HG03135 (cell line): ENCODE results near the gene SLC2A8.

Source experiments
- ATAC-seq: cut with Tn5 transposase; IDR thresholded peaks from one replicate; pipeline ENCODE4 v1.9.1; 2021; ENCODE audit warnings: mild to moderate bottlenecking, moderate library complexity; ENCODE audit not compliant: unreplicated experiment

SLC2A8 gene, protein sequence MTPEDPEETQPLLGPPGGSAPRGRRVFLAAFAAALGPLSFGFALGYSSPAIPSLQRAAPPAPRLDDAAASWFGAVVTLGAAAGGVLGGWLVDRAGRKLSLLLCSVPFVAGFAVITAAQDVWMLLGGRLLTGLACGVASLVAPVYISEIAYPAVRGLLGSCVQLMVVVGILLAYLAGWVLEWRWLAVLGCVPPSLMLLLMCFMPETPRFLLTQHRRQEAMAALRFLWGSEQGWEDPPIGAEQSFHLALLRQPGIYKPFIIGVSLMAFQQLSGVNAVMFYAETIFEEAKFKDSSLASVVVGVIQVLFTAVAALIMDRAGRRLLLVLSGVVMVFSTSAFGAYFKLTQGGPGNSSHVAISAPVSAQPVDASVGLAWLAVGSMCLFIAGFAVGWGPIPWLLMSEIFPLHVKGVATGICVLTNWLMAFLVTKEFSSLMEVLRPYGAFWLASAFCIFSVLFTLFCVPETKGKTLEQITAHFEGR

DNA sequence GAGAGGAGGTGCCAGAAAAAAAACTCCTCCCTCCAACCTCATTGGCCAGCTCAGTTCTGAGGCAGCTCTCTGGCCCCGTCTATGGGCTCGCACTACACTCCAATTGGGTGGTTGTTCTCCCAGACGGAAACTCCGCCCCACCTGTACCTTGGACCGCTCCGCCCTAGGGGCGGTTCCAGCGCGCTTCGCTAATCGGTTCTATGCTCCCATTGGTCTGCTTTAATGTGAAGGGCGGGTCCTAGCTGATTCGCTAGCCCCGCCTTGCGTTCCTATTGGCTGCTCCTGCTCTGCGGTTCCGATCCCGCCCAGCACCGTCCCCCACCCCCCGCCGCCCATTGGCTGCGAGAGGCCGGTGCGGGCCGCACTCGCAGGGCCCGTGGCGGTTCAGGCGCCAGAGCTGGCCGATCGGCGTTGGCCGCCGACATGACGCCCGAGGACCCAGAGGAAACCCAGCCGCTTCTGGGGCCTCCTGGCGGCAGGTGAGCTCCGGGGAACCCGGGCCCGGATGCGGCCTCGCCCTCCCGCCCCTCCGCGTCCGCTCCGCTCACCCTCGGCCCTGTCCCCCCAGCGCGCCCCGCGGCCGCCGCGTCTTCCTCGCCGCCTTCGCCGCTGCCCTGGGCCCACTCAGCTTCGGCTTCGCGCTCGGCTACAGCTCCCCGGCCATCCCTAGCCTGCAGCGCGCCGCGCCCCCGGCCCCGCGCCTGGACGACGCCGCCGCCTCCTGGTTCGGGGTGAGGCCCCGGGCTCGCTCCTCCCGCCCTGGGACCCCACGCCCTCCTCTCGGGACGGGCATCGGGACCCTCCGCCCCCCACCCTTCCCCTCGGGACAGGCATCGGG lies at the start of gene SLC2A8:
SLC2A8 (plus strand) TSS at position 362 of the 838 bp plus-strand sequence; CDS start at position 424, 62 bp downstream.
- ATAC-seq: peak; percentile 96

DNA sequence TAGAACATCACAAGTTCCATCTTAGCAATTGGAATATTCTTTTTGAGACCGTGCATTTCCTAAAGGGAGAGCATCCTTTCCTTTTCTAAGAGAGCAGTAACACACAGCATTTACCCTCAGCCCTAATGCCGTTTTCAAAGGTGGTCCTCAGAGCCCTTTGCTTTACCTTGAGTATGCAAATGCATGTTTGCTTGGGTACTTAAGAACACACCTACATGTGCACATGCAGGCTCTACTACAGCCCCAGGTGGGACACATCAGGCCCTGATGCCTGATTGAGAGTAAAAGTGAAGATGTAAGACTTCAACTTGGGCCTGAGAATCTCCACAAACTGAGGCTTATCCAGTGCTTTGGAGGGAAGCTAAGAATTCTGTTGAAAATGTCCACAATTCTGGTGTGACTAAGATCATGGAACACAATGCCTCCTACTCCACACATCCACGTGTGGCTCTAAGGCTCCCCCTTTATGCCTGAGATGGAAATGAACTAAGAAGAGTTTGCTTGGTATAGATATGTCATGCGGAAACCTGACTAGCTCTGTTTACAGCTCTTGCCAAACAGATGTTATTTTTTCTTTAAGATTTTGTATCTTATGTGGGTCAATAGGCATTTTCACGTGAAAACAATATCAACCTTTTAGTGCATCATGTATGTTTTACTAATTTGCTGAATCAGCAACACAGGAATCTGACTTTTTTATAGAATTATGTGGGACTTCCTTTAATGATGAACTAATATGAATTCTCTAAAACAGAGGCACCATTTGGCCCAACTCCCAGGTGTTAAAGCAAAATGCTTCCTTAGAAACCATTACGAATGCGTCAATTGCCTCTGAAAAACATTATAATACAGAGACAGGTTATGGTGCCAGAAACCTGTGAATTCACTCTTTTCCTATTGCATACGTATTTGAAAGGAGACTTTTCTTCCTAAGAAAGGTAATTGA lies 48.9 kb upstream of the SLC2A8 start:
- no peak for ATAC-seq

DNA sequence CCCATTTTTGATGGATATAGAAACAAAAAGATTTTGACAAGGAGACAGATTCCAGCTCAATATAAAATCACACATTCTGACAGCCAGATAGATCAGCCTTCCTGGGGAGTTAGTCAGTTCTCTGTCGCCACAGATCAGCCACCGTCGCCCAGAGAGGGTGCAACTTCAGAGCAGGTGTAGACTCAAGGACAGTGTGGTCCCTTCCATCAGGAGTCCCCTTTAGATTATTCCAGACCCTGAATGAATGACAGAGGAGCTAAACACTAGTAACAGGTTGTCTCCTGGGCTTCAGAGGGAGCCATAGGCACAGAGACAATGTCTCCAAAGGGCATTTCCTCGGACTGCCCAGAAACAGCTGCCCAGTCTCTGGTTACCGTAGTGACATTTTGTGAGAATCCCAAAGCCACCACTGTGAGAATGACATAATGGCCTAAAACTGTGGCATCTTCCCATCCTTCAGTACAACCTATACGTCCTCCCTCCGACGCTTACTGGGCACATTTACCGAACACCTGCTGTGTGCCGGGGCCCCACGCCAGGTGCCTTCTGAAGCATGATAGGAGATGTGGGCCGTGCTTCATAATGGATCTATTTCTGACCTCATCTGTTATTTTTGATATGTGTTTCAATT lies 47.4 kb upstream of the SLC2A8 start:
- no peak for ATAC-seq

DNA sequence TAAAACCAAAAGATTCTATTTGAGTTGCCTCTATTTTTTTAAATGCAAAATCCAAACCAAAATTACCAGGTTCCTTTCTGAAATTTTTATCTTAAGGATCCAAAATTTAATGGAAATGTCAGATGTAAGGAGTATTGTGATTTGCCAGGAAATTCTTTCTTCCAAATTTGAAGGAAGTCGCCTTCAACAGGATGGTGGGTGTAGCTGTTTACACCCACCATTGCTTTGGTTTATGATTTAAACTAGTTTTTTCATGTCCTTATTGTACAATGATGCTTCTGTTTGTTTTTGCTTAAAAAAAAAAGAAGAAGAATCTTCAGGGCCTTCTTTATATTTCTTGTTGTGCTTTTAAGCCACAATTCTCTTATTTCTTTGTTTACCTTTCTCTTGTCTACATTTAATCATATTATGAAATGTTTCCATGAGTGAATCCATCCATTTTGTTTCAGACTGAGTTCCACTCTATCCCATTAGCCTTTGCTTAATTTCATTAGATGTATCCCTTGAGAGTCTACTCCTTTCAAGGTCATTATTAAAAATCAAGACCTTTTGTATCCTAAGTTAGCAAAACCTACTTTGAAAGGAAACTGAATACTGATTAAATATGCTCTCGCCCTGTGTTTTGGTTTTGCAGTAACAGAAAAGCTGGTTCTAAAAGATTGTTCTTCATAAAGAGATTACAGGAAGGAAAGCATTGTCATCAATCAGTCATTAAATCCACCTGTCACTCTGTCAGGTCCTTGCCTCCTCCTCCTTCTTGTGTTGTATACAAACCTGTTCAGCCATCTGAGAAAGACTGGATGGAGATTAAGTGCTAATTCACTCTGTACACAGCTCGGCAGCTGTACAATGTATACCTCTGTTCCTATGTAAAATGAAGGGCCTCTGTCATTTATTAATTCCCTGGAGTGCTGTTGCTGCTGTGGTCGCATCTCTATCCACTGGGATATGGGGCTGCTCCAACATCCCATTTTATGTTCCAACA lies 45.5 kb upstream of the SLC2A8 start:
- ATAC-seq: no peak

DNA sequence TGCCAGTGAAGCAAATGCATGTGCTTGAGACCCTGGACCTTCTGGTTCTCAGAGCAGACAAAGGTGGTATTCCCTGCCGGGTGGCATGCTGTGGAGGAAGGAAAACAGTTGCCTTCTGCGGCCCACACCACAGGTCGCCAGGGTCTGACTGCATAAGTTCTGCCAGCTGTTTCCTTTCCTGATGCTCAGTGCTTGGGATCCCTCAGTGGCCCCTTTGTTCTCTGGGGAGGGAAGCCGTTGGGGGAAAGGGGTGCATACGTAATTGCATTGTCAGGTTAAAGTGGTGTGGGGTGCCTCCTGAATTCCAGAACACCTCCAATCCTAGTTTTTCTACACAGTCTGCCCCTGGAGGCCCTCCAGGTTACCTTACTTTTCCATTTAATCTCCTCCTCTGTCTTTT lies 43.1 kb upstream of the SLC2A8 start:
- ATAC-seq: no peak

DNA sequence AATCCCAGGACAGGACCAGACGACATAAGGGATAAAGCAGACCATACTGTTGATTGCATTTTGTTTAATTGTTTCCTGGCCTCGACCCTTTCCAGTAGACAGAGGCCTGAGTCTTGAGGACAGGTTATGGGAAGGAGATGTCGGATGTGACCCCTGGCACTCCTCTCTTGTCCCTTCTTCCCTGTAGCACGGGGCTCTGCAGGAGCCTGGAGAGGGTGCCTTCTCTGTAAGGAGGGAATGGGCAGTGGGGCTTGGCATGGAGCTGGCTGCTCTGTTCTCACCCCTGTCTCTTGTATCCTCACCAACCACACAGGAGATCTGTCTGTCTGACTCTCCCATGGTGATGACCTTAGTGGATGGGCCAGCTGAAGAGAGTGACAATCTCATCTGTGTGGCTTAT lies 40.1 kb upstream of the SLC2A8 start:
- no peak for ATAC-seq

DNA sequence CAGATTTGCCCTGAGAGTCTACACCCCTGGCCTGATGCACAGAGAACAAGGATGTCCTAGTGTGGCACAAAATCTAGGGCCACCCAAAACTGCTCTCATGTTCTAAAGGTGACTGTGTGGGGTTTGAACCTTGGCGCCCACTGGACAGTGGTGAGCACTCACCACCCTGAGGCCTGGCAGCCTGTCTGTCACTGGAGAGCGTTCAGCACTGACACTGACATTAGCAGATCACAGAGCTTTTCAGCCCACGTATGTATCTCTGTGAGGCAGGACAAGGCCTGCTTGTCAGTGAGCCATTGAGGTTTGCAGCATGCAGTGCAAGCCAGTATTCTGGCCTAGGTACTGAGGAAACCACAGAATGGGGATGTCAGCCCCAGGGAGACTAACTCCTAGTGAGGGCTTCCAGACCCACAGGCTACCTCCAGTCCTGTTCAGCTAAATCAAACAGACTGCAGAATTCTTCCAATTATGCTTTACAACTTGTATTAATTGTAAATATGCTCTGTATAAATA lies 38.9 kb upstream of the SLC2A8 start:
- no peak for ATAC-seq

DNA sequence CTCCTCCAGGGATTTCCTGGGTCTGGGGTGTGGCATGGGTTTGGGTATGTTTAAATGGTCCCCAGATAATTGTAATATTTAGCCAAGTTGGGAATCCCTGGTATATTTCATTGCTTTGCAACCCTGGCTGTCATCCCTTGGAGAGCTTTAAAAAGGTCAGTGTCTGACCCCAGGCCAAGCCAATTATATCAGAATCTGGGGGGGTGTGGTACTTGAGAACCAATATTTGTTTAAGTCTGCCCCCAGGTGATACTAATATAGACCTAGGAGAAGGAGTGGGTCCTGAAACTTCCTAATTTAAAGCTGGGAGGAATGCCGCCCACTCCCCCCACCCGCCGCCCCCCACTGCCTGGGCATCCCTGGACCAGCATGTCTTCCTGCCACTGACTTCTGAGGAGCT lies 38.2 kb upstream of the SLC2A8 start:
- ATAC-seq: no peak

DNA sequence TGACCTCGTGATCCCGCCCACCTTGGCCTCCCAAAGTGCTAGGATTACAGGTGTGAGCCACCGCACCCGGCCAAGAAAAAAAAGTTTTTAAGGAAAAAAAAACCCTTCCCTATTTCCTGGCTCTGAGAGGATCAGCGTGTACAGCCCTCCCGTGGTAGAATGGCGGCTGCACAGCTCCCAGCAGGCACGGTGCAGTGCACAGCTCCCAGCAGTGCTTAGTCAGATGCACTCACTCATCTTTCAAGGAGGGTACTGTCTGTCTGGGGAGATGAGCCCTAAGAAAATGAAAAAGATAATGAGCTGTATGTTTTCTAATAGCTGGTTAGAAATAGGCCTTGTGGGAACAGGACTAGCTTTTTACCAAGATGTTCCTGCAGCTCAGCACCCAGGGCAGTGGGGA lies 36.7 kb upstream of the SLC2A8 start:
- no peak for ATAC-seq

DNA sequence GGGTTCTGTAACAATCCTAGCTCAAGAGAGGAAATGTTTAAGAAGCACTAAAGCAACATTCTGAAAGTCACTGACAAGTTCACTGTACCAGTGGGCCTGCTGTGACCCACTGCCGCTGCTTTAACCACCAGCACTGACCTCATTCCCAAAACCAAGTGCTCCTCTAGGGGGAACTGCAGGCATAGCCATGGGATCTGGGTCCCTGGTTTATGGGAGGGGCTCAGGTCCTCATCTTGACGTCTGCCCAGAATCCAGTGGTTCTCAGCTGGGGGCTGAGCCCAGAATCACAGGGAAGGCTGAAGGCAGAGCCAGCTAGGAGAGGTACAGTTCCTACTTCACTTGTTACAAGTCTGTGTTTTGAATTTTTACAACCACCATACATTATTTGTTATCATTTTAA lies 36.1 kb upstream of the SLC2A8 start:
- ATAC-seq: no peak

DNA sequence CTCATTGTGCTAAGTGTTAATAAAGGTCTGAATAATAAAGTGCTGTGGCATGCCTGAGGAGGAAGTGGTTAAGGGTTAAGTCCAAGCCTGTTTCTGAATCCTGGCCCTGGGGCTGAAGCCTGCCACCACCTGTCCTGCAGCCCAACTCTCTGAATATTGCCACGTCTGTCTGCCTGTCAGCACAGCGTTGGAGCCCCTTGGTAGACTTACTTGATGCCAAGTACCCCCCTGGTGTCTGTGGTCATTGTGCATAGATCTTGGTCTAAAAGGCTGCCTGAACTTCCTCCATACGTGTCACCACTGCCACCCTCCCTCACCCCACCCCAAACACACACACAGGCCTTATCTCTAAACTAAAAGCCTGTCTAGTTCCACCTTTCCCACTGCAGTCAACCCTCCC lies 35.4 kb upstream of the SLC2A8 start:
- ATAC-seq: no peak

DNA sequence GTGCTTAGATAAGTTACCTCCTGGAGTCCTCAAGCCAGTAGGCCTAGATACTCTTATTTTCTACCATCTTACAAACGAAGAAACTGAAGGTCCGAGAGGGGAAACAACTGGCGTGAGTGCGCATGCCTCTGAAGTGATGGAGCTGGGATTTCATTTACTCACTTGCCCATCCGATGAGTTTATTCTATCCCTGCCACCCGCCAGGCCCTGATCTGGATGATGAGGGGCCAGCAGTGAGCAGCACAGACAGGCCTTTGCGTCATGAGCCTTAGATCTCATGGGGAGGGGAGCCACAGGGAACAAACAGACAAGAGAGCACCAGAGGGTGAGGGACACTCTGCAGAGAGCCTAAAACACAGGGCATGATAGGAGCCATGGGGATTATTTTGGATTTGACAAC lies 34.1 kb upstream of the SLC2A8 start:
- ATAC-seq: no peak

DNA sequence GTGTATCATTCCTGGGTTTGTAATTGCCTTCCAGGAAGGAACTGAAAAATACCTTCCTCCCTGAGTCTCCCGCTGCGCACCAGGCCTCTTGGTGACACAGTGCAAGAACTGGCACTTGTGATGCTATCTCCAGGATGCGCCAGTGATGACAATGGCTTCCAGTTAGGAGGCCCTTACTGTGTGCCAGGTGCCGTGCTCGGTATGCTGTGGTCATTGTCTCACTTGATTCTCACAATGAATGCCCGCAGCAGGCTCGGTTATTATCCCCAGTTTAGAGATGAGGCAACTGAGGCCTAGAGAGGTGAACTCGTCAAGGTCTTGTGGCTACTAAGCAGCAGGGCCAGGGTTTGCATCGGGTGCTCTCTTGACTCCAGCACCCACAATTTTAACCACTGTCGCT lies 31.5 kb upstream of the SLC2A8 start:
- ATAC-seq: no peak

DNA sequence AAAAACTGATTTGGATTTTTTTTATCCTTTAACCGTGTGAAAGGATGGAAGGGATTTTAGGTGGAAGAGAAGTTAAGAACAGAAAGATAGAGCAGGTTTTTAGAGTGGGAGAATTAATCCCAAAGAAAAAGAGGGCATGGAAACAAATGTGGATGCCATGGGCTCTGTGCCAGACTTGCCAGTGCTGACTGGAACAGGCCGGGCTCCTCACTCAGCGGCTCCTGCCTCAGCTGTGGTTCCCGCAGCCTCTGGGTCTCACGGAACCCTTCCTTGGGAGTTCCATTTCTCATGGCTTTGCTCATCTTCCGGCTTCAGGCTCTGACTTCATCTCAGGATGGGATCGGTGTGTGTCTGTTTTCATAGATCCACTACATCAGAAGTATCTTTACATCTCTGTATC lies 30.4 kb upstream of the SLC2A8 start:
- no peak for ATAC-seq

DNA sequence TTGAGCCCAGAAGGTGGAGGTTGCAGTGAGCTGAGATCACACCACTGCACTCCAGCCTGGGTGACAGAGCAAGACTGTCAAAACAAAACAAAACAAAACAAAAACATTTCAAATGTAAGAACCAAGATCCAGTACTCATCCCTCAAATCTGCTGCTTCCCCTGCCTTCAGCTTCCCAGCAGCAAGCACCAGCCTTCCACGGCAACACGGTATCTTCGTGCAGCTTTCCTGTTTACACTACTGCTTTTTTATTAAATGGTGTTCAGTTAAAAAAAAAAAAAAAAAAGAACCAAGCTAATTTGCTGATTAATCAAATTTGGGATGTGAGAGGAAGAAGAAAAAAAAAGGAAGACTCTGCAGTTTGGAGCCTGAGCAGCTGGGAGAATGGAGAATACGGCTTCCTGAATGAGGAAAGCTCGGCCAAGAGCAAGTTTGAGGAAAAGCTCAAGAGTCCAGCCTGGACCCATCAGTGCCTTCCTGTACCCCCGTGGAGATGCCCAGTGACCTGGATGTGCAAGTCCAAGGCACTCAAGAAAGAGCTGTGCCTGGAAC lies 28.0 kb upstream of the SLC2A8 start:
- no peak for ATAC-seq

DNA sequence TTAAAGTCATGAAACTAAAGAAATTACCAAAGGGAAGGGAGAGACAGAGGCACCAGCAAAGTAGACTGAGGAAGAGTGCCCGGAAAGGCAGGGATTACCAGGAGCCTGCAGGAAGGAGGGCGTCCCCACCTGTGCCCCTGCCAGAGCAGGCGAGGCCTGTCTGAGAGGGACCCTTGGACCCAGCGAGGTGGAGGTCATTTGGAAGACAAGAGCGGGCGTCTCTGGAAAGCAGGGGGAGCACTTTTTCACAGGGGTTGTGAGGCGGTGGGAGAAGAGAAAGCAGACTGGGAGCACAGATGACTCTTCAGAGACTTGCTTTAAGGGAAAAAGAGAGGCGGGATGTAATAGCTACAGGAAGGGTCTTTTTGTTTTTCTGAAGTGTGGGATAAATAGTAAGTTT lies 27.5 kb upstream of the SLC2A8 start:
- ATAC-seq: no peak

DNA sequence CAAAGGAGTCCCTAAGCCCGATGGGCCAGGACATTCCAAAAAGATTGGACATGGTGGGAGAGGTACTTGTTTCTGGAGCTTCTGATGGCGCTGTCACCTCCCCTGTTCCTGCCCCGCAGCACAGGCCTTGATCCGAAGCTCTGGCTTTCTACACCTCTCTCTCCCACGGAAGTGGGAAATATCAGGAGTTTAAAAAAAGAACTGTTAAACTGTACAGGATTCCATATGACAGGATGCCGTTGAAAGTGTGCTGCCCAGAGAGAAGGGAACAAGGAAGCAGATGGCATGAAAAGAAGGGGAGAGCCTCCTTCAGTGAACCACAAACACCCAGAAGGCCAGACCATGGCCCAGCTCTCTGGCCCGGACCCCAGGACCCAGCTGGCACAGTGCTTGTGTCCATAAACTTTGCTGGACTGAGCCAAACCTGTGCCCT lies 26.8 kb upstream of the SLC2A8 start:
- no peak for ATAC-seq
